HepG2 (cell line): ENCODE data around the gene FRMD1. TPM values are rescaled to one million over a fixed set of nuclear protein-coding genes. Genes with fewer than 3 reads are reported as not detected.

Experiments
- ATAC-seq: fragments of 200-7000 bp; cut with Tn5 transposase; 3 replicates; pipeline ENCODE4 v1.9.1; 2020; ENCODE audit warnings: mild to moderate bottlenecking, moderate library complexity
- BruUV-seq: library from RNA; stranded (reverse); fragments of 400-500 nt; replicated peaks from 2 replicates; lab custom pipeline; 2021; lab: Mats Ljungman, UMichigan
- CTCF ChIA-PET: fragments of 300-600 bp; formaldehyde crosslinking; extraction: SDS; loops from one replicate; lab custom pipeline; 2021; ENCODE audit warnings: low total read pairs, inconsistent platforms, low intra/inter-chr PET ratio; lab: Yijun Ruan, JAX
- POLR2A ChIA-PET: fragments of 350-600 bp; sonication (Branson Sonifier 250); formaldehyde crosslinking; loops from one replicate; lab custom pipeline; 2020; ENCODE audit warnings: antibody characterized with exemption, inconsistent platforms; lab: Yijun Ruan, JAX
- DNase-seq: peaks from one replicate; pipeline ENCODE4 v3.0.0-alpha.2; 2015; ENCODE audit warnings: low spot score
- FAIRE-seq: peaks from 3 replicates; lab custom pipeline; 2011; peaks lifted over from hg19 to GRCh38; lab: Jason Lieb, UNC
- H2AFZ ChIP-seq: one replicate; pipeline ENCODE4 v1.6.1; 2011; ENCODE audit warnings: low read length, inconsistent platforms
- H3K27ac ChIP-seq: fragments of 300-600 bp; 3 replicates; pipeline ENCODE4 v1.8.0; 2011; ENCODE audit warnings: mixed run types, mild to moderate bottlenecking, mixed read lengths, low read length, inconsistent platforms; ENCODE audit not compliant: insufficient read depth; ENCODE audit errors: extremely low read length
- H3K27me3 ChIP-seq, 2 experiments: fragments of 200-600 bp in 1 of 2; 2 replicates in 1 of 2; 3 replicates in 1 of 2; pipeline versions ENCODE4 v1.6.0 to v1.8.0; 2011; ENCODE audit warnings: low read length in 2 of 2, mild to moderate bottlenecking in 2 of 2, moderate library complexity in 2 of 2, inconsistent platforms in 1 of 2; ENCODE audit not compliant: insufficient read depth in 2 of 2, control insufficient read depth in 1 of 2
- H3K36me3 ChIP-seq, 2 experiments: fragments of 200-600 bp in 1 of 2; replicated peaks in 1 of 2; 2 replicates in 1 of 2; 3 replicates in 1 of 2; pipeline versions ENCODE4 v1.5.1 to v1.8.0; 2011; ENCODE audit warnings: low read length in 2 of 2, inconsistent platforms in 1 of 2; ENCODE audit not compliant: insufficient read depth in 2 of 2, control insufficient read depth in 1 of 2
- H3K4me1 ChIP-seq: 2 replicates; pipeline ENCODE4 v1.5.1; 2012; ENCODE audit warnings: low read length, inconsistent platforms; ENCODE audit not compliant: insufficient read depth
- H3K4me2 ChIP-seq: 2 replicates; pipeline ENCODE4 v1.6.0; 2011; ENCODE audit warnings: low read depth, low read length, inconsistent platforms
- H3K4me3 ChIP-seq, 3 experiments: fragments of 200-600 bp in 1 of 3; sonication (generic), shearing (Covaris generic) in 1 of 3; replicated peaks in 1 of 3; 2 replicates each; pipeline ENCODE4 v1.5.1; 2011 to 2016; ENCODE audit warnings: low read length in 3 of 3, inconsistent platforms in 2 of 3, low read depth in 2 of 3, mild to moderate bottlenecking in 2 of 3, control low read depth in 1 of 3, mixed read lengths in 1 of 3; ENCODE audit not compliant: insufficient read depth in 1 of 3
- H3K79me2 ChIP-seq: one replicate; pipeline ENCODE4 v1.6.1; 2011; ENCODE audit warnings: low read length, inconsistent platforms; ENCODE audit not compliant: insufficient read depth
- H3K9ac ChIP-seq: 2 replicates; pipeline ENCODE4 v1.6.0; 2011; ENCODE audit warnings: mild to moderate bottlenecking, low read depth, low read length, inconsistent platforms; ENCODE audit not compliant: insufficient read depth
- H3K9me3 ChIP-seq: 2 replicates; pipeline ENCODE4 v1.5.1; 2012; ENCODE audit warnings: mild to moderate bottlenecking, low read length
- H4K20me1 ChIP-seq: 2 replicates; pipeline ENCODE4 v1.6.0; 2011; ENCODE audit warnings: inconsistent platforms, mild to moderate bottlenecking, low read length, moderate library complexity; ENCODE audit not compliant: insufficient read depth
- PHF21A ChIP-seq: sonication (generic); formaldehyde crosslinking; IDR thresholded peaks from 2 replicates; pipeline ENCODE4 v1.5.0; 2020; ENCODE audit warnings: mild to moderate bottlenecking, missing genetic modification reagents
- WGBS: methylation state at CpG from one replicate; pipeline ENCODE4 v1.1.6; 2017; ENCODE audit warnings: low lambda C conversion rate; 5-methylcytosine and 5-hydroxymethylcytosine counted together
- in situ Hi-C: cut with HindIII; loops from 2 replicates; pipeline ENCODE4 v1.10.0; 2017; ENCODE audit warnings: low pct_unique_long_range_greater_than_20kb; ENCODE audit not compliant: extremely low pct_ligation_motif_present
- intact Hi-C: fragments of 100-400 bp; cut with micrococcal nuclease; formaldehyde crosslinking; loops from one replicate; pipeline ENCODE4 v1.10.0; 2022; ENCODE audit not compliant: unreplicated experiment
- polyA plus RNA-seq, 8 experiments: library from polyadenylated mRNA; depleted of rRNA in 3 of 8; stranded (reverse) in 7 of 8; unstranded in 1 of 8; fragments of >200 nt; fragmentation: Illumina TruSeq in 4 of 8; extraction: Trizol in 4 of 8; gene quantifications; 2 replicates each; pipeline versions ENCODE4 v1.2.1 to v1.2.3, GENCODE V29; 2011 to 2016; ENCODE audit warnings: low read depth in 4 of 8, missing spikeins in 1 of 8, mixed read lengths in 1 of 8; ENCODE audit not compliant: insufficient read depth in 1 of 8
- total RNA-seq, 5 experiments: library from RNA; depleted of rRNA; stranded (reverse); fragments of >200 nt; fragmentation: Illumina TruSeq; extraction: Trizol; gene quantifications; 2 replicates each; pipeline ENCODE4 v1.2.3, GENCODE V29; 2016; ENCODE audit warnings: low read depth in 1 of 5
- TF ChIP-seq, protein P1 (sequence below): sonication (generic); formaldehyde crosslinking; IDR thresholded peaks from one replicate; pipeline ENCODE4 v1.5.1; 2020; ENCODE audit warnings: mild to moderate bottlenecking, missing genetic modification reagents; ENCODE audit errors: not compliant biosample characterization
- TF ChIP-seq, protein P2 (sequence below): sonication (generic); formaldehyde crosslinking; IDR thresholded peaks from 2 replicates; pipeline ENCODE4 v1.5.1; 2020; ENCODE audit warnings: mild to moderate bottlenecking, missing genetic modification reagents, borderline replicate concordance

Gene FRMD1
- total and polyA plus RNA-seq, 2 of the 13 experiments (the other 11 are each of a cell fraction or from before 2014, with no cell fraction given): 0.01 TPM; not detected in 1

DNA sequence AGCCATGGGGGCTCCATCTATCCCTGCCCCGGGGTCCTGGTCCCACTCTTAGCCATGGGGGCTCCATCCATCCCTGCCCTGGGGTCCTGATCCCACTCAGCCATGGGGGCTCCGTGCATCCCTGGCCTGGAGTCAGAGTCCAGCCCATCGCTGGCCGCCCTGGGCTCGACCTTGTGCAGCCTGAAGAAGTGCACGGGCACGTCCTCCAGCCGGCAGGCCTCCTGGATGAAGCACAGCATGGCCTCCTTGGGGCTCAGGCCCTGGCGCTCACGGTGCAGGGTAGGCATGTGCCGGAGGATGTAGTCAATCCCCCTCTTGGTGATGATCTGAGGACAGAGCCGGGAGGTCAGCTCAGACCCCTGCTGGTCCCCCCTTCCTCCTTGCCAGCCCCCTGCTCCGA is 15.6 kb downstream of the FRMD1 start:
- BruUV-seq: no TSS peak
- Histone ChIP-seq H3K79me2 (no peaks in the 10 kb centered on the region), H3K4me2 (no peak overlapping the region), H4K20me1 (no peaks in the 10 kb centered on the region), H3K4me3 (no peak overlapping the region), H3K9ac (no peak overlapping the region), H3K4me1 (peaks cover 5% of the 10 kb centered on the region), H3K27ac (no peak overlapping the region), H2AFZ (no peak overlapping the region), H3K36me3 (no peaks in the 10 kb centered on the region), H3K9me3 (no peaks in the 10 kb centered on the region), H3K27me3 (peaks cover 10 to 51% of the 10 kb centered on the region in 2 experiments; a peak in 4 of 5 replicates)
- intact Hi-C loops (no loop called here), in situ Hi-C loops (no loop called here)
- POLR2A ChIA-PET: no interaction called here
- WGBS: 46% methylated on average over 11 of the region's 13 CpGs
- FAIRE-seq (no peak), ATAC-seq (no peak), DNase-seq (no peak)
- CTCF ChIA-PET: no interaction called here
- no peak for TF ChIP-seq PHF21A
- TF ChIP-seq, protein P1, sequence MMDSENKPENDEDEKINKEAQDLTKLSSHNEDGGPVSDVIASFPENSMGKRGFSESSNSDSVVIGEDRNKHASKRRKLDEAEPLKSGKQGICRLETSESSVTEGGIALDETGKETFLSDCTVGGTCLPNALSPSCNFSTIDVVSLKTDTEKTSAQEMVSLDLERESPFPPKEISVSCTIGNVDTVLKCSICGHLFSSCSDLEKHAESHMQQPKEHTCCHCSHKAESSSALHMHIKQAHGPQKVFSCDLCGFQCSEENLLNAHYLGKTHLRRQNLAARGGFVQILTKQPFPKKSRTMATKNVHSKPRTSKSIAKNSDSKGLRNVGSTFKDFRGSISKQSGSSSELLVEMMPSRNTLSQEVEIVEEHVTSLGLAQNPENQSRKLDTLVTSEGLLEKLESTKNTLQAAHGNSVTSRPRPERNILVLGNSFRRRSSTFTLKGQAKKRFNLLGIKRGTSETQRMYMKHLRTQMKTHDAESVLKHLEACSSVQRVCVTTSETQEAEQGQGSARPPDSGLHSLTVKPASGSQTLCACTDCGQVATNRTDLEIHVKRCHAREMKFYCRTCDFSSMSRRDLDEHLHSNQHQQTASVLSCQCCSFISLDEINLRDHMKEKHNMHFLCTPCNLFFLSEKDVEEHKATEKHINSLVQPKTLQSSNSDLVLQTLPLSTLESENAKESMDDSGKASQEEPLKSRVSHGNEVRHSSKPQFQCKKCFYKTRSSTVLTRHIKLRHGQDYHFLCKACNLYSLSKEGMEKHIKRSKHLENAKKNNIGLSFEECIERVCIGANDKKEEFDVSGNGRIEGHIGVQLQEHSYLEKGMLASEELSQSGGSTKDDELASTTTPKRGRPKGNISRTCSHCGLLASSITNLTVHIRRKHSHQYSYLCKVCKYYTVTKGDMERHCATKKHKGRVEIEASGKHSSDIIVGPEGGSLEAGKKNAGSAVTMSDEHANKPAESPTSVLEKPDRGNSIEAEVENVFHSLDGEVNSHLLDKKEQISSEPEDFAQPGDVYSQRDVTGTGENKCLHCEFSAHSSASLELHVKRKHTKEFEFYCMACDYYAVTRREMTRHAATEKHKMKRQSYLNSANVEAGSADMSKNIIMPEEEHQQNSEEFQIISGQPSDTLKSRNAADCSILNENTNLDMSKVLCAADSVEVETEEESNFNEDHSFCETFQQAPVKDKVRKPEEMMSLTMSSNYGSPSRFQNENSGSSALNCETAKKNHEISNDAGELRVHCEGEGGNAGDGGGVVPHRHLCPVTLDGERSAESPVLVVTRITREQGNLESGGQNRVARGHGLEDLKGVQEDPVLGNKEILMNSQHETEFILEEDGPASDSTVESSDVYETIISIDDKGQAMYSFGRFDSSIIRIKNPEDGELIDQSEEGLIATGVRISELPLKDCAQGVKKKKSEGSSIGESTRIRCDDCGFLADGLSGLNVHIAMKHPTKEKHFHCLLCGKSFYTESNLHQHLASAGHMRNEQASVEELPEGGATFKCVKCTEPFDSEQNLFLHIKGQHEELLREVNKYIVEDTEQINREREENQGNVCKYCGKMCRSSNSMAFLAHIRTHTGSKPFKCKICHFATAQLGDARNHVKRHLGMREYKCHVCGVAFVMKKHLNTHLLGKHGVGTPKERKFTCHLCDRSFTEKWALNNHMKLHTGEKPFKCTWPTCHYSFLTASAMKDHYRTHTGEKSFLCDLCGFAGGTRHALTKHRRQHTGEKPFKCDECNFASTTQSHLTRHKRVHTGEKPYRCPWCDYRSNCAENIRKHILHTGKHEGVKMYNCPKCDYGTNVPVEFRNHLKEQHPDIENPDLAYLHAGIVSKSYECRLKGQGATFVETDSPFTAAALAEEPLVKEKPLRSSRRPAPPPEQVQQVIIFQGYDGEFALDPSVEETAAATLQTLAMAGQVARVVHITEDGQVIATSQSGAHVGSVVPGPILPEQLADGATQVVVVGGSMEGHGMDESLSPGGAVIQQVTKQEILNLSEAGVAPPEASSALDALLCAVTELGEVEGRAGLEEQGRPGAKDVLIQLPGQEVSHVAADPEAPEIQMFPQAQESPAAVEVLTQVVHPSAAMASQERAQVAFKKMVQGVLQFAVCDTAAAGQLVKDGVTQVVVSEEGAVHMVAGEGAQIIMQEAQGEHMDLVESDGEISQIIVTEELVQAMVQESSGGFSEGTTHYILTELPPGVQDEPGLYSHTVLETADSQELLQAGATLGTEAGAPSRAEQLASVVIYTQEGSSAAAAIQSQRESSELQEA (CRISPR knock-in tag): peak; percentile 25
- TF ChIP-seq, protein P2, sequence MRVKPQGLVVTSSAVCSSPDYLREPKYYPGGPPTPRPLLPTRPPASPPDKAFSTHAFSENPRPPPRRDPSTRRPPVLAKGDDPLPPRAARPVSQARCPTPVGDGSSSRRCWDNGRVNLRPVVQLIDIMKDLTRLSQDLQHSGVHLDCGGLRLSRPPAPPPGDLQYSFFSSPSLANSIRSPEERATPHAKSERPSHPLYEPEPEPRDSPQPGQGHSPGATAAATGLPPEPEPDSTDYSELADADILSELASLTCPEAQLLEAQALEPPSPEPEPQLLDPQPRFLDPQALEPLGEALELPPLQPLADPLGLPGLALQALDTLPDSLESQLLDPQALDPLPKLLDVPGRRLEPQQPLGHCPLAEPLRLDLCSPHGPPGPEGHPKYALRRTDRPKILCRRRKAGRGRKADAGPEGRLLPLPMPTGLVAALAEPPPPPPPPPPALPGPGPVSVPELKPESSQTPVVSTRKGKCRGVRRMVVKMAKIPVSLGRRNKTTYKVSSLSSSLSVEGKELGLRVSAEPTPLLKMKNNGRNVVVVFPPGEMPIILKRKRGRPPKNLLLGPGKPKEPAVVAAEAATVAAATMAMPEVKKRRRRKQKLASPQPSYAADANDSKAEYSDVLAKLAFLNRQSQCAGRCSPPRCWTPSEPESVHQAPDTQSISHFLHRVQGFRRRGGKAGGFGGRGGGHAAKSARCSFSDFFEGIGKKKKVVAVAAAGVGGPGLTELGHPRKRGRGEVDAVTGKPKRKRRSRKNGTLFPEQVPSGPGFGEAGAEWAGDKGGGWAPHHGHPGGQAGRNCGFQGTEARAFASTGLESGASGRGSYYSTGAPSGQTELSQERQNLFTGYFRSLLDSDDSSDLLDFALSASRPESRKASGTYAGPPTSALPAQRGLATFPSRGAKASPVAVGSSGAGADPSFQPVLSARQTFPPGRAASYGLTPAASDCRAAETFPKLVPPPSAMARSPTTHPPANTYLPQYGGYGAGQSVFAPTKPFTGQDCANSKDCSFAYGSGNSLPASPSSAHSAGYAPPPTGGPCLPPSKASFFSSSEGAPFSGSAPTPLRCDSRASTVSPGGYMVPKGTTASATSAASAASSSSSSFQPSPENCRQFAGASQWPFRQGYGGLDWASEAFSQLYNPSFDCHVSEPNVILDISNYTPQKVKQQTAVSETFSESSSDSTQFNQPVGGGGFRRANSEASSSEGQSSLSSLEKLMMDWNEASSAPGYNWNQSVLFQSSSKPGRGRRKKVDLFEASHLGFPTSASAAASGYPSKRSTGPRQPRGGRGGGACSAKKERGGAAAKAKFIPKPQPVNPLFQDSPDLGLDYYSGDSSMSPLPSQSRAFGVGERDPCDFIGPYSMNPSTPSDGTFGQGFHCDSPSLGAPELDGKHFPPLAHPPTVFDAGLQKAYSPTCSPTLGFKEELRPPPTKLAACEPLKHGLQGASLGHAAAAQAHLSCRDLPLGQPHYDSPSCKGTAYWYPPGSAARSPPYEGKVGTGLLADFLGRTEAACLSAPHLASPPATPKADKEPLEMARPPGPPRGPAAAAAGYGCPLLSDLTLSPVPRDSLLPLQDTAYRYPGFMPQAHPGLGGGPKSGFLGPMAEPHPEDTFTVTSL (CRISPR knock-in tag): no peak
